ENCODE data around the gene C1orf115. TPM values are rescaled to one million over a fixed set of nuclear protein-coding genes. Genes with fewer than 3 reads are reported as not detected.

The C1orf115 gene
- total and polyA plus RNA-seq, 8 donors, result 9.3 to 28.8 (median 14.9) TPM

DNA sequence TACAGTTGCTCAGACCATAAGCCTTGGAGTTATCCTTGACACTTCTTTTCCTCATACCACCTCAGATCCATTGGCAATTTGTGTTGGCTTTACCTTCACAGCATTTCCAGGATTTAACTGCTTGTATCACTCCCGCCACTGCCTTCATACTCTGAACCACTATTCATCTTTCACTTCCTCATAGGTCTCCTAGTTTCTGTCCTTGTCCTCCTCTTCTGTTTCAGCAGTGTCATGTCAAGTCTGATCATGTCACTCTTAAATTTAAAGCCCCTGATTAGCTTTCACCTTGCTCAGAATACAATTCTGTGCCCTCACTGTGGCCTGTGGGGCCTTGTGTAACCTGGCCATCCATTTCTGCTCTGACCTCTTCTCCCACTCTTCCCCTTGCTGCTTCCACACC, 34.7 kb upstream of the C1orf115 start:
- Histone ChIP-seq H3K27ac (no peak overlapping the region), H3K4me1 (no peaks in the 10 kb centered on the region), H3K27me3 (no peaks in the 10 kb centered on the region), H3K4me3 (no peak overlapping the region), H3K9me3 (no peaks in the 10 kb centered on the region), H3K36me3 (peaks cover 0 to 36% (median 0%) of the 10 kb centered on the region in 4 donors)
- DNase-seq, result no peak
- intact Hi-C loops (cut with DNase I; ENCODE audit: low total_unique reads), result no loop called here
- TF ChIP-seq POLR2A (IDR thresholded peaks at IDR 0.05), result no peak
- WGBS, 5 donors, result 80 to 96% (median 92%) methylated on average over 1 of the region's 1 CpG

DNA sequence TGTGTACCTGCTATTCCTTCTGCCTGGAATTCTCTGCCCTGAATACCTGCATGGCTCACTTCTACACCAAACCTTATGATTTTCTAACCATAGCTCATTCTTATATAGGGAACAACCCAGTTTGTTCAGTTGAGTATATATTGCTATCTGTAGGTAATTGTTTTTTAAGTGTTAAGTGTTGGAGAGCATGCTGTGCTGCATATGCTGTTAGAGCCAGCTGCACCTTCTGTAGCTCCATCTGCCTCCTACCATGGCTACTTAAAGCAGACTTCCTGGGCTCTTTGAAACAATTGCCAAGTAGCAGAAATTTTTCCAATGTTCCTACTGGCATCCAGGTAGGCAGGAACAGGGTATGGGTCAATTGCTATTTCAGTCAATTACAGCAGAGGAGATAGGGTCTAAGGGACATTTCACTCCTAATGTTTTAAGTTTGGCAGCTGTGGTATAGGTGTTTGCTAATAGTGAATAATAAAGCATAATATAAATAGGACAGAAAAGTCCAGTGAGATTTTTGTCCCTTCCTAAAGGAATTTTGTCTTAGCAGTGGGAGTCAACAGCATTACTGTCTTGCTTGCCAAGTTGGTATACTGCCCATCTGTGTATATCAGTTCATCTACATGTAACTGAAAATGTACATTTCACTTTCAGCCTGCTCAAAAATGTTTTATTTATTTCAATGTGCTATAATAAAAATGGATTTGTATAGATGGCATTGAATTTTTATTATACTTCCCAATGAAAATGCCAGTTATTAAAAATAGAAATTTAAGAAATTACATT, 34.0 kb upstream of the C1orf115 start:
- H3K36me3 ChIP-seq, result peaks cover 0 to 36% (median 0%) of the 10 kb centered on the region in 4 donors
- H3K9me3 ChIP-seq, result no peaks in the 10 kb centered on the region
- H3K27me3 ChIP-seq, result no peaks in the 10 kb centered on the region
- H3K27ac ChIP-seq, result no peak overlapping the region
- no peak overlapping the region for H3K4me3 ChIP-seq
- intact Hi-C loops (cut with DNase I; ENCODE audit: low total_unique reads), result no loop called here
- no peak for DNase-seq
- H3K4me1 ChIP-seq, result no peaks in the 10 kb centered on the region
- TF ChIP-seq, protein P1, sequence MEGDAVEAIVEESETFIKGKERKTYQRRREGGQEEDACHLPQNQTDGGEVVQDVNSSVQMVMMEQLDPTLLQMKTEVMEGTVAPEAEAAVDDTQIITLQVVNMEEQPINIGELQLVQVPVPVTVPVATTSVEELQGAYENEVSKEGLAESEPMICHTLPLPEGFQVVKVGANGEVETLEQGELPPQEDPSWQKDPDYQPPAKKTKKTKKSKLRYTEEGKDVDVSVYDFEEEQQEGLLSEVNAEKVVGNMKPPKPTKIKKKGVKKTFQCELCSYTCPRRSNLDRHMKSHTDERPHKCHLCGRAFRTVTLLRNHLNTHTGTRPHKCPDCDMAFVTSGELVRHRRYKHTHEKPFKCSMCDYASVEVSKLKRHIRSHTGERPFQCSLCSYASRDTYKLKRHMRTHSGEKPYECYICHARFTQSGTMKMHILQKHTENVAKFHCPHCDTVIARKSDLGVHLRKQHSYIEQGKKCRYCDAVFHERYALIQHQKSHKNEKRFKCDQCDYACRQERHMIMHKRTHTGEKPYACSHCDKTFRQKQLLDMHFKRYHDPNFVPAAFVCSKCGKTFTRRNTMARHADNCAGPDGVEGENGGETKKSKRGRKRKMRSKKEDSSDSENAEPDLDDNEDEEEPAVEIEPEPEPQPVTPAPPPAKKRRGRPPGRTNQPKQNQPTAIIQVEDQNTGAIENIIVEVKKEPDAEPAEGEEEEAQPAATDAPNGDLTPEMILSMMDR (IDR thresholded peaks at IDR 0.05), result no peak
- no peak for TF ChIP-seq POLR2A (IDR thresholded peaks at IDR 0.05)
- no peak for TF ChIP-seq EP300 (IDR thresholded peaks at IDR 0.05)
- no peak for TF ChIP-seq POLR2AphosphoS5 (IDR thresholded peaks at IDR 0.05)

DNA sequence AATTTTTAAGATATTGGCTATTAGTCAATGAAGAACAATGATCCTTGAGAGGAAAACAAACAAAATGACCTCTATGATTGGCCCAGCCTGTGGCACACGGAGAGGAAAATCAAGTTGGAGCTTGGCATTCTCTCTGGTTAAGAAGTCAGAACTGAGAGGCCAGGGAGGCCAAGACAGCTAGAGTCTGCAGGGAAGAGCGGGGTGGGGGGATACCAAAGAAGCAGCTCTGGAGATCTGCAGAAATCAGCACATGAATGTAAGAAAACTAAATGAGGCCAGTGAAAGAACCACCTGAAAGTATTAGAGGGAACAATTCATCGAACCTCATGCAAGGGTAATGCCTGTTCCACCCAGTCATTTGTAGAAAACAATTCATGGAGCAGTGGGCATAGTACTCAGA, 23.8 kb upstream of the C1orf115 start:
- TF ChIP-seq POLR2AphosphoS5 (IDR thresholded peaks at IDR 0.05) (no peak), POLR2A (IDR thresholded peaks at IDR 0.05) (no peak), EP300 (IDR thresholded peaks at IDR 0.05) (no peak)
- TF ChIP-seq, protein P1 (IDR thresholded peaks at IDR 0.05), result no peak
- no peaks in the 10 kb centered on the region for H3K4me1 ChIP-seq
- H3K27ac ChIP-seq, result no peak overlapping the region
- no peak for DNase-seq
- peaks cover 0 to 10% (median 6%) of the 10 kb centered on the region in 4 donors for H3K9me3 ChIP-seq
- no peaks in the 10 kb centered on the region for H3K27me3 ChIP-seq
- peaks cover 0 to 6% (median 0%) of the 10 kb centered on the region in 4 donors for H3K36me3 ChIP-seq
- 75 to 83% (median 82%) methylated on average over 3 of the region's 3 CpGs for WGBS, 5 donors
- intact Hi-C loops (cut with DNase I; ENCODE audit: low total_unique reads), result no loop called here
- H3K4me3 ChIP-seq, result no peak overlapping the region

DNA sequence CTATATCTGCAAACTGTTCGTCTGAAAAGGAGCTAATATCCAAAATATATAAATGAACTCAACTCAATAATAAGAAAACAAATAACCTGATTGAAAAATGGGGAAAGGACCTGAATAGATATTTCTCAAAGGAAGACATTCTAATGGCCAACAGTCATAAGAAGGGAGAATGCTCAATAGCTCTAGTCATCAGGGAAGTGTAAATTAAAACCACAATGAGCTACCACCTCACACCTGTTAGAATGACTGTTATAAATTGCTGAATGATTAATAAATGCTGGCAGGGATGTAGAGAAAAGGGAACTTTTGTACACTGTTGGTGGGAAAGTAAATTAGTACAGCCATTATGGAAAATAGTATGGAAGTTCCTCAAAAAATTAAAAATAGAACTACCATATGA, 21.2 kb upstream of the C1orf115 start:
- intact Hi-C loops (cut with DNase I; ENCODE audit: low total_unique reads), result no loop called here
- peaks cover 0 to 1% (median 0%) of the 10 kb centered on the region in 3 donors for H3K27me3 ChIP-seq
- H3K4me3 ChIP-seq, result no peak overlapping the region
- H3K27ac ChIP-seq, result no peak overlapping the region
- H3K9me3 ChIP-seq, result peaks cover 0 to 10% (median 6%) of the 10 kb centered on the region in 4 donors
- 77 to 93% (median 87%) methylated on average over 1 of the region's 1 CpG for WGBS, 5 donors
- TF ChIP-seq, protein P1 (IDR thresholded peaks at IDR 0.05), result no peak
- TF ChIP-seq EP300 (IDR thresholded peaks at IDR 0.05) (no peak), POLR2AphosphoS5 (IDR thresholded peaks at IDR 0.05) (no peak), POLR2A (IDR thresholded peaks at IDR 0.05) (no peak)
- no peak for DNase-seq
- H3K36me3 ChIP-seq, result no peaks in the 10 kb centered on the region
- H3K4me1 ChIP-seq, result no peaks in the 10 kb centered on the region

DNA sequence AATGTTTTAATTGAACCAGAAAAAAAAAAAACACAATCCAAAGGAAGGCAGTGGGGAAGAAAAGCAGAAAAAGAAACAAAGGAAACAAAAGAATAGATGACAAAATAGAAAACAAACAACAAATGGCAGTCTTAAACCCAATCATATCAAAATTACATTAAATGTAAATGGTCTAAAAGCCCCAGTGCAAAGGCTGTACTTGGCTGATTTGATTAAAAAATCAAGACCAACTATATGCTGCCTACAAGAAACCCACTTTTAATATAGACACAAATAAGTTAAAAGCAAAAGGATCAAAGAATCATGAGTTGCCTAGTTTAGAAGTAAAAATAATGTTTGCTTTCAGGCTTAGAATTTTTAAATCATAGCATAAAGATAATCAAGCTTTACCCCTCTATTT, 19.8 kb upstream of the C1orf115 start:
- H3K4me3 ChIP-seq, result no peak overlapping the region
- H3K27ac ChIP-seq, result no peak overlapping the region
- no peaks in the 10 kb centered on the region for H3K4me1 ChIP-seq
- no peak for DNase-seq
- peaks cover 0 to 7% (median 0%) of the 10 kb centered on the region in 3 donors for H3K27me3 ChIP-seq
- H3K9me3 ChIP-seq, result peaks cover 0 to 10% (median 6%) of the 10 kb centered on the region in 4 donors
- intact Hi-C loops (cut with DNase I; ENCODE audit: low total_unique reads), result no loop called here
- H3K36me3 ChIP-seq, result no peaks in the 10 kb centered on the region
- TF ChIP-seq POLR2AphosphoS5 (IDR thresholded peaks at IDR 0.05) (no peak), EP300 (IDR thresholded peaks at IDR 0.05) (no peak), POLR2A (IDR thresholded peaks at IDR 0.05) (no peak)
- TF ChIP-seq, protein P1 (IDR thresholded peaks at IDR 0.05), result no peak

Measured in stomach (tissue), 9 donors.